H1 (cell line): ENCODE data around the gene AFAP1L1. TPM values are rescaled to one million over a fixed set of nuclear protein-coding genes. Genes with fewer than 3 reads are reported as not detected.

Source experiments
- CTCF ChIA-PET: fragments of 300-600 bp; sonication (Branson Sonifier 250); formaldehyde crosslinking; loops from one replicate; lab custom pipeline; 2021; ENCODE audit not compliant: partially characterized antibody; lab: Charles Lee
- POLR2A ChIA-PET: fragments of 300-600 bp; sonication (Branson Sonifier 250); formaldehyde crosslinking; loops from one replicate; lab custom pipeline; 2021; ENCODE audit warnings: inconsistent platforms; ENCODE audit not compliant: partially characterized antibody; lab: Charles Lee
- DNase-seq, 2 experiments: peaks; one replicate each; pipeline versions ENCODE4 v3.0.0 to v3.0.0-alpha.2; 2010 to 2022; ENCODE audit warnings: low spot score in 2 of 2, low read depth in 1 of 2, mixed read lengths in 1 of 2
- FAIRE-seq: peaks from 2 replicates; lab custom pipeline; 2011; peaks lifted over from hg19 to GRCh38; lab: Jason Lieb, UNC
- H2AFZ ChIP-seq: 2 replicates; pipeline ENCODE4 v1.8.1; 2012; ENCODE audit warnings: low read length, inconsistent platforms
- H2AK5ac ChIP-seq: 2 replicates; pipeline ENCODE4 v1.6.1; 2013; ENCODE audit warnings: low read depth, low read length
- H2BK120ac ChIP-seq: replicated peaks from 2 replicates; pipeline ENCODE3; 2013; ENCODE audit warnings: low read depth, low read length, inconsistent platforms
- H2BK12ac ChIP-seq: 2 replicates; pipeline ENCODE4 v1.6.1; 2013; ENCODE audit warnings: low read depth, low read length
- H2BK15ac ChIP-seq: 2 replicates; pipeline ENCODE4 v1.6.1; 2013; ENCODE audit warnings: low read length
- H2BK20ac ChIP-seq: 2 replicates; pipeline ENCODE4 v1.6.1; 2013; ENCODE audit warnings: low read length
- H2BK5ac ChIP-seq: 2 replicates; pipeline ENCODE4 v1.6.1; 2013; ENCODE audit warnings: low read depth, low read length
- H3K14ac ChIP-seq: 2 replicates; pipeline ENCODE4 v1.6.1; 2013; ENCODE audit warnings: inconsistent platforms; ENCODE audit not compliant: insufficient read length
- H3K18ac ChIP-seq: 2 replicates; pipeline ENCODE4 v1.6.1; 2013; ENCODE audit warnings: low read length; ENCODE audit errors: extremely low read depth
- H3K23ac ChIP-seq: 2 replicates; pipeline ENCODE4 v1.6.1; 2013; ENCODE audit warnings: inconsistent platforms; ENCODE audit not compliant: insufficient read length
- H3K23me2 ChIP-seq: 2 replicates; pipeline ENCODE4 v1.6.1; 2013; ENCODE audit warnings: low read depth, low read length
- H3K27ac ChIP-seq: 2 replicates; pipeline ENCODE4 v1.6.1; 2011; ENCODE audit warnings: low read depth, low read length, inconsistent platforms
- H3K27me3 ChIP-seq, 4 experiments: replicated peaks in 1 of 4; 1 replicate in 1 of 4; 2 replicates in 3 of 4; pipeline versions ENCODE4 v1.6.1 to v1.8.1; 2011 to 2013; ENCODE audit warnings: low read length in 3 of 4, mild to moderate bottlenecking in 3 of 4, inconsistent platforms in 2 of 4, mixed read lengths in 2 of 4, moderate library complexity in 1 of 4; ENCODE audit not compliant: control insufficient read depth in 3 of 4, insufficient read depth in 3 of 4; ENCODE audit errors: extremely low read depth in 1 of 4
- H3K36me3 ChIP-seq, 4 experiments: 2 replicates each; pipeline versions ENCODE4 v1.6.1 to v1.8.1; 2011 to 2013; ENCODE audit warnings: mild to moderate bottlenecking in 4 of 4, low read length in 3 of 4, moderate library complexity in 2 of 4, control low read depth in 1 of 4, inconsistent platforms in 1 of 4; ENCODE audit not compliant: insufficient read depth in 4 of 4, control insufficient read depth in 2 of 4
- H3K4ac ChIP-seq: replicated peaks from 2 replicates; pipeline ENCODE3; 2013; ENCODE audit warnings: low read length, low read depth, mixed read lengths, inconsistent platforms; ENCODE audit not compliant: insufficient read length
- H3K4me1 ChIP-seq, 4 experiments: replicated peaks in 1 of 4; 1 replicate in 1 of 4; 2 replicates in 3 of 4; pipeline versions ENCODE4 v1.6.1 to v1.8.1; 2011 to 2013; ENCODE audit warnings: low read length in 3 of 4, inconsistent platforms in 2 of 4, mixed read lengths in 1 of 4; ENCODE audit not compliant: insufficient read depth in 4 of 4, control insufficient read depth in 3 of 4
- H3K4me2 ChIP-seq, 2 experiments: 2 replicates each; pipeline versions ENCODE4 v1.6.1 to v1.8.1; 2011 to 2013; ENCODE audit warnings: low read depth in 2 of 2, low read length in 2 of 2, control low read depth in 1 of 2, inconsistent platforms in 1 of 2, mild to moderate bottlenecking in 1 of 2; ENCODE audit not compliant: insufficient read depth in 1 of 2
- H3K4me3 ChIP-seq, 4 experiments: fragments of 200-600, 300-600 bp in 1 of 4; sonication (generic), shearing (Covaris generic), sonication (Bioruptor Twin) in 1 of 4; 2 replicates each; pipeline versions ENCODE4 v1.5.1 to v1.8.1; 2011 to 2016; ENCODE audit warnings: low read length in 4 of 4, low read depth in 3 of 4, control low read depth in 2 of 4, inconsistent platforms in 2 of 4, mild to moderate bottlenecking in 2 of 4, mixed read lengths in 1 of 4, moderate library complexity in 1 of 4; ENCODE audit not compliant: insufficient read depth in 2 of 4; ENCODE audit errors: extremely low read depth in 1 of 4
- H3K56ac ChIP-seq: replicated peaks from 2 replicates; pipeline ENCODE3; 2013; ENCODE audit warnings: low read depth, mild to moderate bottlenecking, mixed read lengths, low read length, inconsistent platforms; ENCODE audit not compliant: insufficient read length
- H3K79me1 ChIP-seq: 2 replicates; pipeline ENCODE4 v1.6.1; 2013; ENCODE audit warnings: low read depth, low read length, control low read depth
- H3K79me2 ChIP-seq, 2 experiments: 2 replicates each; pipeline versions ENCODE4 v1.6.1 to v1.8.1; 2012 to 2013; ENCODE audit warnings: low read length in 2 of 2, mild to moderate bottlenecking in 2 of 2, inconsistent platforms in 1 of 2; ENCODE audit not compliant: insufficient read depth in 2 of 2, control insufficient read depth in 1 of 2
- H3K9ac ChIP-seq, 4 experiments: replicated peaks in 1 of 4; 1 replicate in 1 of 4; 2 replicates in 3 of 4; pipeline versions ENCODE4 v1.6.1 to v1.8.1; 2011 to 2013; ENCODE audit warnings: low read depth in 3 of 4, low read length in 3 of 4, control low read depth in 2 of 4, mild to moderate bottlenecking in 2 of 4, moderate library complexity in 2 of 4, inconsistent platforms in 1 of 4; ENCODE audit errors: extremely low read depth in 1 of 4
- H3K9me3 ChIP-seq, 2 experiments: 2 replicates each; pipeline versions ENCODE4 v1.6.1 to v1.8.1; 2012 to 2013; ENCODE audit warnings: mild to moderate bottlenecking in 2 of 2, moderate library complexity in 2 of 2, control low read depth in 1 of 2, inconsistent platforms in 1 of 2, low read depth in 1 of 2, low read length in 1 of 2, mixed read lengths in 1 of 2; ENCODE audit not compliant: insufficient read depth in 2 of 2
- H4K20me1 ChIP-seq, 2 experiments: replicated peaks in 1 of 2; 2 replicates each; pipeline versions ENCODE3 to v1.8.1; 2011 to 2013; ENCODE audit warnings: inconsistent platforms in 2 of 2, low read length in 2 of 2, mild to moderate bottlenecking in 1 of 2; ENCODE audit not compliant: insufficient read depth in 2 of 2, control insufficient read depth in 1 of 2
- H4K5ac ChIP-seq: 2 replicates; pipeline ENCODE4 v1.6.1; 2013; ENCODE audit warnings: low read length, low read depth, mixed read lengths, inconsistent platforms; ENCODE audit not compliant: insufficient read length
- H4K8ac ChIP-seq: 2 replicates; pipeline ENCODE4 v1.8.0; 2013; ENCODE audit warnings: mild to moderate bottlenecking, moderate library complexity, low read length, inconsistent platforms; ENCODE audit not compliant: insufficient read depth; ENCODE audit errors: extremely low read depth
- H4K91ac ChIP-seq: replicated peaks from 2 replicates; pipeline ENCODE3; 2013; ENCODE audit warnings: low read length, mixed read lengths, inconsistent platforms; ENCODE audit not compliant: insufficient read length
- CREB1 ChIP-seq: IDR thresholded peaks from 2 replicates; pipeline ENCODE4 v1.6.1; 2012; ENCODE audit warnings: inconsistent platforms
- E2F6 ChIP-seq: IDR thresholded peaks from 2 replicates; pipeline ENCODE4 v1.6.1; 2012; ENCODE audit warnings: inconsistent platforms
- EGR1 ChIP-seq: IDR thresholded peaks from 2 replicates; pipeline ENCODE4 v1.6.1; 2011; ENCODE audit warnings: low read depth, low read length, borderline replicate concordance
- FOSL1 ChIP-seq: IDR thresholded peaks from 2 replicates; pipeline ENCODE4 v1.6.1; 2011; ENCODE audit warnings: mild to moderate bottlenecking, low read depth, low read length, moderate library complexity; ENCODE audit not compliant: insufficient read depth
- MAFK ChIP-seq: IDR thresholded peaks from 2 replicates; pipeline ENCODE4 v1.6.1; 2012; ENCODE audit warnings: low read depth, mild to moderate bottlenecking, improper control_type of control experiment, low read length
- PHF8 ChIP-seq: fragments of 200-600 bp; sonication (generic); conservative IDR thresholded peaks from 2 replicates; pipeline ENCODE4 v1.7.1; 2012; ENCODE audit warnings: low read depth, mild to moderate bottlenecking, inconsistent platforms, low read length, moderate library complexity
- SIX5 ChIP-seq: IDR thresholded peaks from 2 replicates; pipeline ENCODE4 v1.6.1; 2011; ENCODE audit warnings: mild to moderate bottlenecking, low read depth, low read length
- SRF ChIP-seq: IDR thresholded peaks from 2 replicates; pipeline ENCODE4 v1.6.1; 2011; ENCODE audit warnings: mild to moderate bottlenecking, low read depth, low read length, moderate library complexity
- TAF1 ChIP-seq: IDR thresholded peaks from 2 replicates; pipeline ENCODE4 v1.6.1; 2011; ENCODE audit warnings: mild to moderate bottlenecking, low read depth, low read length
- USF2 ChIP-seq: IDR thresholded peaks from 2 replicates; pipeline ENCODE4 v1.6.1; 2011; ENCODE audit warnings: low read length, improper control_type of control experiment
- WGBS, 2 experiments: shearing (Covaris generic) in 1 of 2; methylation state at CpG; one replicate each; pipeline versions ENCODE4 v1.1.6 to v1.1.7; 2013 to 2015; ENCODE audit warnings: low lambda C conversion rate in 2 of 2, mixed read lengths in 2 of 2, inconsistent platforms in 1 of 2, low coverage in 1 of 2, missing lambda C conversion rate in 1 of 2; ENCODE audit not compliant: insufficient replicate concordance in 2 of 2, insufficient coverage in 1 of 2, insufficient read length in 1 of 2; ENCODE audit errors: extremely low coverage in 1 of 2, missing lambda C conversion rate in 1 of 2; 5-methylcytosine and 5-hydroxymethylcytosine counted together
- polyA plus RNA-seq, 7 experiments: library from polyadenylated mRNA; depleted of rRNA in 3 of 7; stranded (reverse) in 5 of 7; unstranded in 2 of 7; fragments of >200 nt in 5 of 7; fragments of 200-250 nt in 2 of 7; gene quantifications; 1 replicate in 5 of 7; 2 replicates in 1 of 7; 4 replicates in 1 of 7; pipeline versions ENCODE4 v1.2.1 to v1.2.3, GENCODE V29; 2011 to 2013; ENCODE audit warnings: missing spikeins in 2 of 7, mixed read lengths in 2 of 7
- total RNA-seq: library from RNA; stranded (reverse); fragmentation: NEBNext Ultra II Directional; extraction: Animal tissue kit (Norgen Biotek cat#: 25700); gene quantifications from 2 replicates; pipeline ENCODE4 v1.2.1, GENCODE V29; 2021

AFAP1L1 gene
- total and polyA plus RNA-seq, 2 of the 8 experiments (the other 6 are each of a cell fraction or from before 2014, with no cell fraction given), result 0.79 to 4.7 TPM

GRCh38 chr5:149387081-149387631 lies 115.5 kb downstream of the AFAP1L1 start:
- Histone ChIP-seq H2BK15ac (no peak overlapping the region), H3K27me3 (no peaks in the 10 kb centered on the region; a peak in 1 of 7 replicates), H3K14ac (no peak overlapping the region), H2BK5ac (no peak overlapping the region), H3K79me1 (no peaks in the 10 kb centered on the region), H3K36me3 (no peaks in the 10 kb centered on the region), H2AK5ac (no peak overlapping the region), H3K4me1 (no peaks in the 10 kb centered on the region), H3K27ac (no peak overlapping the region), H3K23me2 (peaks cover 2% of the 10 kb centered on the region; the same call in 1 of the 2 replicates), H3K4me2 (no peak overlapping the region), H2BK20ac (no peak overlapping the region), H3K23ac (no peak overlapping the region), H3K4me3 (no peak overlapping the region), H2BK120ac (no peak overlapping the region), H3K9ac (no peak overlapping the region), H3K9me3 (no peaks in the 10 kb centered on the region), H4K20me1 (no peaks in the 10 kb centered on the region), H3K18ac (no peak overlapping the region), H2BK12ac (no peak overlapping the region), H3K56ac (no peak overlapping the region), H2AFZ (no peak overlapping the region), H3K4ac (no peak overlapping the region), H4K91ac (no peak overlapping the region), H3K79me2 (no peaks in the 10 kb centered on the region), H4K8ac (no peak overlapping the region), H4K5ac (no peak overlapping the region)
- POLR2A ChIA-PET, result interaction anchor here (1.6 kb wide), 1 partner anchor 11 kb away, joined by 6 read pairs; no protein-coding TSS in a partner anchor
- FAIRE-seq, result no peak
- DNase-seq, result no peak
- 92% methylated on average over 9 of the region's 9 CpGs; no CpG with 5 or more reads in 1 of the 2 experiments for WGBS, 2 experiments
- CTCF ChIA-PET, result interaction anchor here (1.0 to 46.1 kb wide), 12 partner anchors 8 to 122 kb away, joined by 3 to 1310 read pairs (median 5); partner anchors contain the start of gene IL17B
- TF ChIP-seq FOSL1 (no peak), SIX5 (no peak), E2F6 (no peak), TAF1 (no peak), EGR1 (no peak), SRF (no peak), CREB1 (no peak), MAFK (no peak), PHF8 (no peak), USF2 (no peak)
